GM21390 (cell line): ENCODE results near the gene ITGAX.

Source experiments
- ATAC-seq: cut with Tn5 transposase; IDR thresholded peaks from one replicate; pipeline ENCODE4 v1.9.1; 2021; ENCODE audit not compliant: unreplicated experiment

ITGAX gene

DNA sequence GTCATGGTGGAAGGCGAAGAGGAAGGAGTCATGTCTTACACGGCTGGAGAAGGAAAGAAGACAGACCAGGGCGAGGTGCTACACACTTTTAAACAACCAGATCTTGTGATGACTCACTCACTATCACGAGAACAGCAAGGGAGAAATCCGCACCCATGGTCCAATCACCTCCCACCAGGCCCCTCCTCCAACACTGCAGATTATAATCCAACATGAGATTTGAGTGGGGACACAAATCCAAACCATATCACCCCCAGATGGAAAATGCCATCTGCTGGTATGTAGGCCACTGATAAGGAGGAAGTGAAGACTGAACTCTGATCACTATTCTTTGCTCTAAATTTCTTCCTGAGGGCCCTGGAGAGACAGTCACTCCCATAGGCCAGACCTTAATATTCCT, 7.5 kb upstream of the ITGAX start:
- ATAC-seq: no peak

DNA sequence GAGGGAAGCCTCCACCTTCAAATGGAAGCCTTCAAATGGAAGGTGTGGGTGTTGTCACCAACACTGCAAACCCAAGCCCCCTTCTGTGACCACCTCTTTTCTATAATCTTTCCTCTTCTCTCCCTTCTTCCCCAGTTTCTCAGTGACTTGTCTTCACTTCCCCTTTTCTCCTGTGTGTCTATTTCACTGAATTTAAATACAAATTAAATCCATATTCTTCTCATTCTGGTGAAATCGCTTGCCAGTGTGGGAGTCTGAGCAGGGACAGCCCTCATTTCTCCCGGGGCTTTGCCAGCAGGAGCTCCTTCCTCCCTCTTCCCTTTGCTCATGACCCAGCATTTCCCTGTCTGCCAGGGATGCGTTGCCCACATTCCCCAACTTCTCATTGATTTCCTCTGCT, 6.4 kb upstream of the ITGAX start:
- no peak for ATAC-seq

DNA sequence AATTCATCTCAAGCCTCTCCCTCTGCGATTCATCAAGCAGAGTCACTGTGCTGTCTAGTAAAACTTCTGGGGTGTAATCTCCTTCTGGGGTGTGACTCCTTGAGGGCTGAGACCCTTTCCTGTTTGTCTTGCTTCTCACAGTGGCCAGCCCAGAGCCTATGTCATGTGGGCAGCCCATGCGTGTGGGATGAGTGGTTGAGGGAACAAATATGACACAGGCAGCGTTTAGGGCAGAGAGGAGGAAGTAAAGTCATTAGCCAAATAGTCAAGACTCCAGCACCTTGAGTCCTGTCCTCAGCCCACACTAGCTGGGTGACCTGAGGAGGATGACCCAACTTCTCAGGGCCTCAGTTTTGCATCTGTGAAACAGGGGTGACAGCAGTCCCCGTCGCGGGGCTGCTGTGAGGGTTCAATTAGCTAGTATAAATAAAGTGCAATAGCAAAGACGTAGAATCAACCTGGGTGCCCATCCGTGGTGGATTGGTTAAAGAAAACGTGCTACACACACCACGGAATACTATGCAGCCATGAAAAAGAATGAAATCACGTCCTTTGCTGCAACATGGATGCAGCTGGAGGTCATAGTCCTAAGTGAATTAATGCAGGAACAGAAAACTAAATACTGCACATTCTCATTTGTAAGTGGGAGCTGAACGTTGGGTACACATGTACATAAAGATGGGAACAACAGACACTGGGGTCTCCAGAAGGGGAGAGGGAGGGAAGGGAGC, 4.5 kb upstream of the ITGAX start:
- ATAC-seq: no peak

DNA sequence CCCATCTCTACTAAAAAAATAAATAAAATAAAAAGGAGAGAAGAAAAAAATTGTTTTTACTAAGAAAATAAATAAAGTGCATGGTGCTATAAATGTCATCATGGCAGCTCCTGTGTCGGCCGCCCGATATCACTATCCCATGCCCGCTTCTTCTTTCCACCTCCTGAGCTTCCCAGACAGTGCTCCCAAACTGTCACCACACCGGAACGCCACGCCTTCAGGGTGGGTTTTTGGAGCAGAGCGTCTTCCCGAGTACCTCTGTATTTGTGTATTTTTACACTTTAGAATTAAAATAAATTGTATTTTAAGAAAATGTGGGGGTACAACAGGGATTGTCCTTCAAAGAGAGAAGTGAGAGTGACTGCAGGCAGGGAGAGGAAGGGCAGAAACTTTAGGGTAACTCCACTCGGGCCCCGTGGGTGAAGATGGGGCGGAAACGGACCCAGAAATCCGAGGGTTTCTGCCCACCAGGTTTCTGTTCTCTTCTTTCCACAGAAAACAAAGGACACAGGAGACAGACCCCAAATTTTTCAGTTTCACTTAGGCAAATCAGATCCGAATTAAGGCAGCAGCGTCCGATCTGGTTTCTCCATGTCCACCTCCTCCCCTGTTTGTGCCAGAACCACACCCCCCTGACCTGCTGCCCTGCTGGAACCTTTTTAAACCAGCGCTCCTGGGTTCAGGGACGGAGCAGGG, 3.6 kb upstream of the ITGAX start:
- ATAC-seq: no peak

DNA sequence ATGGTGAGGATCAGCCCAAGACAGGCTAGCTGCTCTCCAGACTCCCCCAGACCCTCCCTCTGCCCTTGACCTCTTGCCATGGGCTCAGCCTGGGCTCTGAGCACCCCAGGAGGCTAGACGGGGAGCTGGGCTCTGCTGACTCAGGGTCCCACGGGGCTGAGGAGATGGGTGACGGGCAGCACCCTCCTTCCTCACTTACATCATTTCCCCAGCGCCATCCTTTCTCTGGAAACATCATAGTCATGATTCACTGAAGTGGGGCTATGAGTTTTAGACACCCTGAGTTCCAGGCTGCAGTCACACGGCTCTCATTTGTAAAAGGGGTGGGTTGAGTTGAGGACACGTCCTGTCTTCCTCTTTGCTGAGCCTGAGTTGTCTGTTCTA, 3.0 kb upstream of the ITGAX start:
- ATAC-seq: no peak

DNA sequence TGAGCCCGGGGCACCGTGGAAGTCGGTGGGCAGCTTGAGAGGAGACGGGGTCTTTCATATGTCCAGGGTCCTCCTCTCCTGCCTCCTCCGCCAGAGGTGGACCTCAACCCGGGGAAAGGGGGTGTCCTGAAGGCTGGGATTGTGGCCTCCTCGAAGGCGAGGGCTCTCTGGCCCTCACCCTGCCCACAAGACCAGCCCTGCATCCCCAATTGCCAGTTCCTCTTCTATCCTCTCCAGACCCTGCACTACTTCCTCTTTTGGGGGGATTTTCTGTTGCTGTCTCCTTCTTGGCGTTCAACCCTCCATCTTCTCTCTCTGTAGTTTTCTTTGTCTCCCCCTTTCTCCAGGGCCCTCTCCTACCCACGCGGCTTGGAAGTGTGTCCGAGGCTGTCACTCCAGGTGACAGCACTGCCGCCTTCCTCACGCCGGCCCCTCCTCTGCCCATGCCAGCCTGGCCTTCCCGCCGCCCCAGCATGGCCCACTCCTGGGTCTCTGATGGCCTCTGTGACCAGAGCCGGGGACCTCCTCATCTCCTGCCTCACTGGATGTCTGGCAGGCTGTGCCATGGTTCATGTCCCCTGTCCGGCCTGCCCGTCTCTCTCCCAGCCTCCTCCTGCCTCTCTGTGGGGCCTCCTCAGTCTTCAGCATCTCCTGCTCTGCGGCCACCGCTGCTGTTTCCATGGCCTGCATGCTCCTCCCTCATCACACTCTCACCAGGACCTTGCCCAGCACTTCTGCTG, 2.4 kb upstream of the ITGAX start:
- no peak for ATAC-seq

DNA sequence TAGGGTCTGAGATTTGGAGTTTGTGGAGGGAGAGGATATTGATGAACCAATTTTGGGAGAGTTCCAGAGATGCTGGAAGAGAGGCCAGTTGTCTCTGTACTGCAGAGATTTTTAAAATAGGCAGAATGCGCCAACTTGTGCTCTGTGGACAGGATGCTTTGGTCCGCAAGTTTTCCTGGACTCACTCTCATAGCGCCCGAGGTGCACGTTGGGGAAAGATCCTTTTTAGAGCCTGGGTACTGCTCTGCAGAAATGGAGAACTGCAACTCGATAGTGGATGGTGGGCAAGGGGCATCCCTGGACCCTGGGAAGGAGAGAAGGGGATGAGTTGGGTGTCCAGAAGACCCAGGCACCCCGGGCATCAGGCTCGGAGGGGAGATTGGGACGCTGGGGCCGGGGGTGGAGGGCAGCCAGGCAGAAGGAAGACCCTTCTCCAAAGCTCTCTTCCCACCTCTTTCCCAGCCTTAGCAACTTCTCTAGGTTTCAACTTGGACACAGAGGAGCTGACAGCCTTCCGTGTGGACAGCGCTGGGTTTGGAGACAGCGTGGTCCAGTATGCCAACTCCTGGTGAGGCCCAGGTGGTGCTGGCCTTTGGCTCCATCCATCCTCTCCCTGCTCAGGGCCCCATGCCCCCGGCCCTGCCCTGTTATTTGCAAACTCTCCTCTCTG, 590 bp downstream of the ITGAX start:
- ATAC-seq: no peak

DNA sequence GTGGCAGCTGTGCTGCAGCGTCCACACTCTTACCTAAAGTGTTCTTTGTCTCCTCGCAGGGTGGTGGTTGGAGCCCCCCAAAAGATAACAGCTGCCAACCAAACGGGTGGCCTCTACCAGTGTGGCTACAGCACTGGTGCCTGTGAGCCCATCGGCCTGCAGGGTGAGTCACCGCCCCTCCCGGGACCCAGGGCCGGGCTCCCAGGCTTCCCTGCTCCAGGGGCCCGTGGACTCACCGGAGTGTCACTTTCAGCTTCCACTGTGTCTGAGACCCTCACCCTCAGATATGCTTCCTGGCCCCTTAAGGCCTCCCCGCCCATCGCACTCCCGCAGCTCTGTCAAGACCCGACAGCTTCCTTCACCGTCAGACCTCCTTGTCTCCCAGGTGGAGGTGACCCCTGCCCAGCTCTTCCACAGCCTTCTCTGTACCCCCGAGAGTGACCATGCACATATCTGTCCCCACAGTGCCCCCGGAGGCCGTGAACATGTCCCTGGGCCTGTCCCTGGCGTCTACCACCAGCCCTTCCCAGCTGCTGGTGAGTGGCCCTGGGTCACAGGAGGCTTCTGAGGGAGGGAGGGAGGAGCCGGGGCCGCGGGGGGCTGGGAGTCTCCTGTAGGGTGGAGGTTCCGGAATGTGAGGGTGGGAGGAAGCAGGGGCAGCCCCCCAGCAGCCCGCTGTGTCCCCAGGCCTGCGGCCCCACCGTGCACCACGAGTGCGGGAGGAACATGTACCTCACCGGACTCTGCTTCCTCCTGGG, 1.8 kb downstream of the ITGAX start:
- ATAC-seq: no peak

DNA sequence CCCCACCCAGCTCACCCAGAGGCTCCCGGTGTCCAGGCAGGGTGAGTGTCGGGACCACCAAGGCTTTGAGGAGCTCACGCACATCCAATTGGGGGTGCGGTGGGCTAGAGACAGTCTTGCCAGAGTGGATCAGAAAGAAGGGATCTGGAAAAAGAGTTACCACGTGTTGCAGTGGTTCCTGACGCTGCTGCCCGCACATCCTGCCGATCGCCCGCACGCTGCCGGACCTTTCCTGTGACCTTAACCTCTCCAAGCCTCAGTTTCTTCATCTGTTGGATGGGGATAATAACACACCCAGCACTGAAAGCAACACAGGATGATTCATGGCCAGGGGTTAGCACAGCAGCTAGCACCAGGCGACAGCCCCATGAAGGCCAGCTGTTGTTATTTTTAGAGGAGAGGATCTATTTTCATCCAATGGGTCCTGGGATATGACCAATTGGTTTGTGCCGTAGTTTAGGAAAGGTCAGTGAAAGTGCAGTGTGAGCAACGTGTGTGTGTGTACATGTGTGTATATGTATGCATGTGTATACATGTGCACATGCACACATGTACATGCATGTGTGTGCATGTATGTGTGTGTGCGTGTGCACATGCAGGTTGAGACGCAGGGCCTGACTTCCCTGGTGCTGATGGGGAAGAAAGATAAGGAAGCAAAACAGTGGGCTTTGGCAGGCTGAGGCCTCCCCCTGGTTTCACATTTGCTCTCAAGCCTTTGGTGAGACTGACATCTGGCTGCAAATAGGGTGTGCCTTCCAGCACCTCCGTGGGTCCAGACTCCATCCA, 2.5 kb downstream of the ITGAX start:
- ATAC-seq: no peak

DNA sequence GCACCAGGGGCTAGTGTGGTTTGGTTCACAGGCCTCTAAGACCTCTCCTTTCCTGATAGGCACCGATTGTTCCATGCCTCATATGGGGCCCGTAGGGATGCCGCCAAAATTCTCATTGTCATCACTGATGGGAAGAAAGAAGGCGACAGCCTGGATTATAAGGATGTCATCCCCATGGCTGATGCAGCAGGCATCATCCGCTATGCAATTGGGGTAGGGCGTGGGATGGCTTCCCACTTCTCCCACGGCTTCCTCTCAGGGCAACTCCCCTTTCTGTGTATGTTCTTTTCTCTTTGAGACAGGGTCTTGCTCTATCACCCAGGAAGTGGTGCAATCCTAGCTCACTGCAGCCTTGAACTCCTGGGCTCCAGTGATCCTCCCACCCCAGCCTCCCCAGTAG, 5.3 kb downstream of the ITGAX start:
- ATAC-seq: no peak

DNA sequence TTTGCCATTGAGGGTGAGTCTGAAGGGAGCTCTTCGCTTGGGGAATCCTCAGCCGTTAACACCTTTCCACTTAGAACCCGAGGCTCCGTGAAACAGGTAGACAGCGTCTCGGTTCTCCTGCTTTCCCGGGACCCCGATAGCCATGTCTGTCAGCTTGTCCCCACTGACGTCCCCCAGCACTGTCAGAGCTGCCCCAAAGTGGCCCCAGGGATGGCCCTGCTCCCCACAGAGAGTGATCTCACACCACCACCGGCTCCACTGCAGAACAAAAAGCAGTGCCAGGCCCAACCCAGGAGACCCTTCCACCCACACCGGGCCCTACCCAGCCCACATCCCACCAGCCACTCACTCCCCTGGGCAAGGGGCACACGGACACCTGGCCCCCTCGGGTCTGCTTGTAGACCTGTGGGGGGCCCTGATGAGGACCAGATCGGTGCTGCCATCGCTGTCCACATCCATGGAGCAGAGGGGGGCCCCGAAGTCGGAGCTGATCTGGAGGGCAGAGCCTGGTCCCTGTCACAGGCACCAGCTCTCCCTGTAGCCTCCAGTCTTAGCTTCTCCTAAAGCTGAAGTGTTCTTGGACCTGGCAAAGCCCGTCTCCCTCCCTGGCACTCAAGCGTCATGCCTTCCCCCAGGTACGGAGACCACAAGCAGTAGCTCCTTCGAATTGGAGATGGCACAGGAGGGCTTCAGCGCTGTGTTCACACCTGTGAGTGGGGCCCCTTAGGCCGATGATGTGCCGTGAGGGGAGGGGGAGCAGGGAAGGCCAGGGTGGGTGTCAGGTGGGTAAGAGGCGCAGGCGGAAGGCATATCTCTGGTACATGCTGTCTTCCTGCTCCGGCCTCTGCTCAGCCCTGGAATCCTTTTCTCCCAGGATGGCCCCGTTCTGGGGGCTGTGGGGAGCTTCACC, 6.5 kb downstream of the ITGAX start:
- ATAC-seq: no peak

DNA sequence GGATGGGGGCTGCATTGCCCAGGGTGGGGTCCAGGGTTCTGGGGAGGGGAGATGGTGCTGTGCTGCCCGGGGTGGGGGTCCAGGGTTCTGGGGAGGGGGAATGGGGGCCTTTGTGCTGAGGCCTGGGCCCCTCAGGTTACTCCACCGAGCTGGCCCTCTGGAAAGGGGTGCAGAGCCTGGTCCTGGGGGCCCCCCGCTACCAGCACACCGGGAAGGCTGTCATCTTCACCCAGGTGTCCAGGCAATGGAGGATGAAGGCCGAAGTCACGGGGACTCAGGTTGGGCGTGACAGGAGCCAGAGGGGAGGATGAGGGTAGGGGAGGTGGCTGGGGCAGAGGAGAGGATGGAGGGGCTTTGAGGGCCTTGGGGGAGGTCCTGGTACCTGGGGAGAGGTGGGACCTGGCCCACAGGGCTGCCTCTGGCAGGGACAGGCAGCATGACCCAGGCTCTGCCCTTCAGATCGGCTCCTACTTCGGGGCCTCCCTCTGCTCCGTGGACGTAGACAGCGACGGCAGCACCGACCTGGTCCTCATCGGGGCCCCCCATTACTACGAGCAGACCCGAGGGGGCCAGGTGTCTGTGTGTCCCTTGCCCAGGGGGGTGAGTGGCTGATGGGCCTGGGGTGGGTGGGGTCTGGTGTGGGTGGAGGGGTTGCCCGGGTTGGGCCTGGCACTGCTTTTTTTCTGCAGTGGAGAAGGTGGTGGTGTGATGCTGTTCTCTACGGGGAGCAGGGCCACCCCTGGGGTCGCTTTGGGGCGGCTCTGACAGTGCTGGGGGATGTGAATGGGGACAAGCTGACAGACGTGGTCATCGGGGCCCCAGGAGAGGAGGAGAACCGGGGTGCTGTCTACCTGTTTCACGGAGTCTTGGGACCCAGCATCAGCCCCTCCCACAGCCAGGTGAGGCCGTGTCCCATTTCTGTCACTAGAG, 7.8 kb downstream of the ITGAX start:
- no peak for ATAC-seq

DNA sequence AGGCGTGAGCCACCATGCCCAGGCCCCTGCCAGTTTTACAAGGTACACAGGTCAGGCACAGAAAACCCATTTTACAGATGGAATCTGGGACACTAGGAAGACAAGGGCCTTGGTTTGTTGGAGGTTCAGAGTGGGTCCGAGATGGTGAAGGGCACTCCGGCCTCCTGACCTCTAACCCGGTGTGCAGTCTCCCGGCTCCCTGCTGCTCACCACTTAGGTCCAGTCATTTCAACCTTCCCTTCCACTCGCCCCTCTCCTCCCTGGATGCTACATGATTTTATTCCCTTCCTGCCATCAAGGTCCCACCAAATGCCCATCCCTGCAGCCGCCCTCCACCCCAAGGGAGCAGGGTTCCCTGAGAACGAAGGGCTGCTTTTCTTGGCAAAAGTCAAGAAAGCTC, 8.7 kb downstream of the ITGAX start:
- ATAC-seq: no peak

DNA sequence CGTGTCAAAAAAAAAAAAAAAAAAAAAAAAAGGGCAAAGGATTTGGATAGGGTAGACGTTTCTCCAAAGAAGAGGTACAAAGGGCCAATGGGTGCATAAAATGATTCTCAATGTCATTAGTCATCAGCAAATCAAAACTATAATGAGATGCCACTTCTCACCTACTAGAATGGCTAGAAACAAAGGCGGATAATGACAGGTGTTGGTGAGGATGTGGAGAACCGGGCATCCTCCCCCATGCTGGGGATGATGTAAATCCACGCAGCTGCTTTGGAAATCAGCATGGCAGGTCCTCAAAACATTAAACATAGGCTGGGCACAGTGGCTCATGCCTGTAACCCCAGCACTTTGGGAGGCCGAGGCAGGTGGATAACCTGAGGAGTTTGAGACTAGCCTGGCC, 9.4 kb downstream of the ITGAX start:
- ATAC-seq: no peak

DNA sequence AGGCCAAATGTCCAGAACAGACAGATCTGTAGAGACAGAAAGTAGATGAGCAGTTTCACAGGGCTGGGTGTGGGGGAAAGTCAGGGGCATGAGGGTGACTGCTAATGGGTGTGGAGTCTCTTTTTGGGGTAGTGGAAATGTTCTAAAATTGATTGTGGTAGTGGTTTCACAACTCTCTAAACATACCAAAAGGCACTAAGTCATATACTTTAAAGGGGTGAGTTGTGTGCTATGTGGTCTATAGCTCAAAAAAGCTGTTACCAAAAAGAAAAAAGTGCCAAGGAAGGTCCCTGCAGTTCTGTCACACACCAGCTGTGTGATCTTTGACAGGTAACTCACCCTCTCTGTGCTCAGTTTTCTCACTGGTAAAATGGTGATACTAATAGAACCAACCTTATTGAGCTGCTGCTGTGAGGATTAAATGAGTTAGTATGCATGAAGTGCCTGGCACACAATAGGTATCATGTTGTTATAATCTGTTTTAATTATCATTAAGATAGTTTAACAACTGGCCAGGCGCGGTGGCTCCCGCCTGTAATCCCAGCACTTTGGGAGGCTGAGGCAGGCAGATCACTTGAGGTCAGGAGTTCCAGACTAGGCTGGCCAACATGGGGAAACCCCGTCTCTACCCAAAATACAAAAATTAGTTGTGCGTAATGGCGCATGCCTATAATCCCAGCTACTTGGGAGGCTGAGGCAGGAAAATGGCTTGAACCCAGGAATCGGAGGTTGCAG, 10.3 kb downstream of the ITGAX start:
- ATAC-seq: no peak

DNA sequence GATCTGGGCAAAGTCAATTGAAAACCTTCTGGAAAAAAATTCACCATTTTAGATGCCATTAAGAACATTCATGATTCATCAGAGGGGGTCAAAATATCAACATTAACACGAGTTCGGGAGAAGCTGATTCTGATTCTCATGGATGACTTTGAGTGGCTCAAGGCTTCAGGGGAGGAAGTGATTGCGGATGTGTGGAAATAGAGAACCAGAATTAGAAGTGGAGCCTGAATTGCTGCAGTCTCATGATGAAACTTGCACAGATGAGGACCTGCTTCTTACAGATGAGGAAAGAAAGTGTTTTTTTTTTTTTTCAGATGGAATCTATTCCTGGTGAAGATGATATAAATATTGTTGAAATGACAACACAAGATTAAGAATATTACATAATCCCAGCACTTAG, 12.9 kb downstream of the ITGAX start:
- ATAC-seq: no peak

DNA sequence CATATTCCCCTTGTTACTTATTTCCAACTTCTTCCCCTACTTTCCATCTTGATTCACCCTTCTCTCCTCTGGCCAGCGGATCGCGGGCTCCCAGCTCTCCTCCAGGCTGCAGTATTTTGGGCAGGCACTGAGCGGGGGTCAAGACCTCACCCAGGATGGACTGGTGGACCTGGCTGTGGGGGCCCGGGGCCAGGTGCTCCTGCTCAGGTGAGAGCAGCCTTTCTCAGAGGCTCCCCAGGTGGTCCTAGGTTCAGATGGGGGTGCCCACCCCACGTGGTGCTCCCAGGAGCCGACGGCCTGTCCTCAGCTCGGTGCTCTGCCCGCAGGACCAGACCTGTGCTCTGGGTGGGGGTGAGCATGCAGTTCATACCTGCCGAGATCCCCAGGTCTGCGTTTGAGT, 16.0 kb downstream of the ITGAX start:
- no peak for ATAC-seq
